ENCODE results near the gene LYPD1. TPM values are rescaled to one million over a fixed set of nuclear protein-coding genes. Genes with fewer than 3 reads are reported as not detected.

Gene LYPD1
- total RNA-seq, 1 experiment from 2014 or later = 13.8 TPM

- Histone ChIP-seq H3K27ac (ENCODE audit: low read depth, low read length, poor library complexity, severe bottlenecking) (no peak overlapping the region), H3K4me3 (ENCODE audit: low read depth, low read length, poor library complexity, severe bottlenecking) (no peak overlapping the region), H3K4me1 (ENCODE audit: insufficient read depth, low read length, poor library complexity, severe bottlenecking) (no peaks in the 10 kb centered on the region), H3K27me3 (replicated peaks; ENCODE audit: insufficient read depth, low read depth, low read length, poor library complexity) (no peaks in the 10 kb centered on the region), H3K9me3 (ENCODE audit: low read depth, low read length, poor library complexity, severe bottlenecking) (no peaks in the 10 kb centered on the region), H3K36me3 (ENCODE audit: insufficient read depth, low read length, poor library complexity, severe bottlenecking) (no peaks in the 10 kb centered on the region)
- intact Hi-C loops (cut with micrococcal nuclease; ENCODE audit: unreplicated experiment) = loop anchor here (2.0 kb wide), 1 partner anchor 19 kb away; no protein-coding TSS in a partner anchor
- BruUV-seq (replicated peaks) = no TSS peak
- TF ChIP-seq CTCF (conservative IDR thresholded peaks at IDR 0.05; ENCODE audit: low read depth, low read length) = no peak
- ChIA-PET CTCF (interaction anchor here (1.0 kb wide), 1 partner anchor 71 kb away, joined by 6 read pairs; no protein-coding TSS in a partner anchor), POLR2A (ENCODE audit: low non-redundant PET) (no interaction called here)
- DNase-seq (ENCODE audit: low spot score) = no peak
Observed at GRCh38 chr2:132617989-132618388, 52.0 kb downstream of the LYPD1 start.

GRCh38 chr2:132615329-132616085, 54.5 kb downstream of the LYPD1 start:
- ChIA-PET CTCF (interaction anchor here (0.9 kb wide), 1 partner anchor 8 kb away, joined by 3 read pairs; no protein-coding TSS in a partner anchor), POLR2A (ENCODE audit: low non-redundant PET) (no interaction called here)
- TF ChIP-seq EZH2 (IDR thresholded peaks at IDR 0.05; ENCODE audit: borderline replicate concordance, low read depth, low read length, poor library complexity, severe bottlenecking) (no peak), CTCF (conservative IDR thresholded peaks at IDR 0.05; ENCODE audit: low read depth, low read length) (no peak)
- no peak for DNase-seq (ENCODE audit: low spot score)
- H3K9me3 ChIP-seq (ENCODE audit: low read depth, low read length, poor library complexity, severe bottlenecking) = no peaks in the 10 kb centered on the region
- H3K4me3 ChIP-seq (ENCODE audit: low read depth, low read length, poor library complexity, severe bottlenecking) = no peak overlapping the region
- peaks cover 4% of the 10 kb centered on the region for H3K27me3 ChIP-seq (replicated peaks; ENCODE audit: insufficient read depth, low read depth, low read length, poor library complexity)
- H3K36me3 ChIP-seq (ENCODE audit: insufficient read depth, low read length, poor library complexity, severe bottlenecking) = no peaks in the 10 kb centered on the region
- intact Hi-C loops (cut with micrococcal nuclease; ENCODE audit: unreplicated experiment) = loop anchor here (2.0 kb wide), 1 partner anchor 21 kb away; no protein-coding TSS in a partner anchor
- H3K27ac ChIP-seq (ENCODE audit: low read depth, low read length, poor library complexity, severe bottlenecking) = no peak overlapping the region
- H3K4me1 ChIP-seq (ENCODE audit: insufficient read depth, low read length, poor library complexity, severe bottlenecking) = no peaks in the 10 kb centered on the region
- no TSS peak for BruUV-seq (replicated peaks)

GRCh38 chr2:132611719-132612118, 58.3 kb downstream of the LYPD1 start:
- TF ChIP-seq CTCF (conservative IDR thresholded peaks at IDR 0.05; ENCODE audit: low read depth, low read length) = no peak
- TF ChIP-seq EZH2 (IDR thresholded peaks at IDR 0.05; ENCODE audit: borderline replicate concordance, low read depth, low read length, poor library complexity, severe bottlenecking) = no peak
- no TSS peak for BruUV-seq (replicated peaks)
- no peak for DNase-seq (ENCODE audit: low spot score)
- intact Hi-C loops (cut with micrococcal nuclease; ENCODE audit: unreplicated experiment) = no loop called here
- Histone ChIP-seq H3K36me3 (ENCODE audit: insufficient read depth, low read length, poor library complexity, severe bottlenecking) (no peaks in the 10 kb centered on the region), H3K9me3 (ENCODE audit: low read depth, low read length, poor library complexity, severe bottlenecking) (no peaks in the 10 kb centered on the region), H3K27ac (ENCODE audit: low read depth, low read length, poor library complexity, severe bottlenecking) (no peak overlapping the region), H3K4me3 (ENCODE audit: low read depth, low read length, poor library complexity, severe bottlenecking) (no peak overlapping the region), H3K27me3 (replicated peaks; ENCODE audit: insufficient read depth, low read depth, low read length, poor library complexity) (peaks cover 4% of the 10 kb centered on the region), H3K4me1 (ENCODE audit: insufficient read depth, low read length, poor library complexity, severe bottlenecking) (no peaks in the 10 kb centered on the region)
- POLR2A ChIA-PET (ENCODE audit: low non-redundant PET) = no interaction called here
- CTCF ChIA-PET = no interaction called here

All from A673 (cell line).